GM18498 (cell line): Measurements from ENCODE around the gene SGSM1.

Experiments
- ATAC-seq: cut with Tn5 transposase; IDR thresholded peaks from one replicate; pipeline ENCODE4 v1.9.1; 2021; ENCODE audit warnings: mild to moderate bottlenecking, moderate library complexity; ENCODE audit not compliant: unreplicated experiment

The SGSM1 gene

GRCh38 chr22:24975125-24975640 lies 169.2 kb downstream of the SGSM1 start:
- no peak for ATAC-seq

GRCh38 chr22:24975813-24976341 lies 169.9 kb downstream of the SGSM1 start:
- ATAC-seq: no peak

GRCh38 chr22:24976442-24977218 lies 170.6 kb downstream of the SGSM1 start:
- no peak for ATAC-seq
